Upper lobe of right lung (tissue), 1 donor: ENCODE data around the gene GSTA1. TPM values are rescaled to one million over a fixed set of nuclear protein-coding genes. Genes with fewer than 3 reads are reported as not detected.
"Not testable (repeated sequence)": the region's sequence is repeated elsewhere in the genome, so short reads cannot be mapped to it uniquely, and the experiment has no call there.

Experiments
- ATAC-seq: fragments of 200-7000 bp; cut with Tn5 transposase; one replicate; pipeline ENCODE4 v1.9.1; 2020; ENCODE audit warnings: mild to moderate bottlenecking, moderate library complexity
- DNase-seq: peaks from one replicate; pipeline ENCODE4 v3.0.0-alpha.2; 2020
- H3K27ac ChIP-seq: fragments of 200-600 bp; one replicate; pipeline ENCODE4 v1.8.0; 2022
- H3K27me3 ChIP-seq: fragments of 200-600 bp; one replicate; pipeline ENCODE4 v1.8.0; 2022; ENCODE audit warnings: mild to moderate bottlenecking
- H3K36me3 ChIP-seq: fragments of 200-600 bp; one replicate; pipeline ENCODE4 v1.8.0; 2022
- H3K4me1 ChIP-seq: fragments of 200-600 bp; one replicate; pipeline ENCODE4 v1.8.0; 2022
- H3K4me3 ChIP-seq: fragments of 200-600 bp; one replicate; pipeline ENCODE4 v1.8.0; 2022; ENCODE audit warnings: mild to moderate bottlenecking
- H3K9me3 ChIP-seq: fragments of 200-600 bp; one replicate; pipeline ENCODE4 v1.8.0; 2022
- CTCF ChIP-seq: fragments of 200-600 bp; IDR thresholded peaks from one replicate; pipeline ENCODE4 v1.8.0; 2022; ENCODE audit warnings: antibody characterized with exemption
- intact Hi-C: fragments of 100-400 bp; cut with DNase I; formaldehyde crosslinking; loops from one replicate; pipeline ENCODE4 v1.11.0; 2022
- total RNA-seq: library from RNA; stranded (reverse); fragmentation: NEBNext Ultra II Directional; extraction: Animal tissue kit (Norgen Biotek cat#: 25700); gene quantifications from one replicate; pipeline ENCODE4 v1.2.1, GENCODE V29; 2021
- donor health status: DM: no; HTN: yes; CAD: no; lungs with severe emphysema.

Gene GSTA1
- total RNA-seq, 1 donor from 2014 or later, result 1.9 TPM

DNA sequence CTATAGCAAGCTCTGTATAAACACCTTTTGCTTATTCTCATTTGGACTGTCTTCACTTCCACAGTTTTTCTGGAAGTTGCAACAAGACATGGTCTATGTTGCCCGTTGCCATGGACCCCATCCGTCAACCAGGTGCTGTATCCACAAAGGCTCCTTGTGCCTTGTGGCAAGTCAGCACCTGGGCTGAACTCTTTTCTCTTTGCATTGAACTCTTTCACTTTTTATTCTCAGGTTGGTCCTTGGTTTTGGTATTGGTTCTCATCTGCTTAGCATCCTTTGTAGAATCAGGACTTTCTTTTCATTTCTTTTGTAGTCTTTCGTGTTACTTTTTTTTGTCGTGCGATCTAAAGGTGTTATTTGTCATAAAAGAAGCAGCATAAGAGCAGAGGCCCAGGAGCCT is 5.0 kb upstream of the GSTA1 start:
- Histone ChIP-seq H3K36me3 (no peaks in the 10 kb centered on the region), H3K27me3 (no peaks in the 10 kb centered on the region), H3K27ac (no peak overlapping the region), H3K9me3 (no peaks in the 10 kb centered on the region), H3K4me1 (no peaks in the 10 kb centered on the region), H3K4me3 (no peak overlapping the region)
- TF ChIP-seq CTCF, result no peak
- DNase-seq, result no peak
- no peak for ATAC-seq
- intact Hi-C loops, result no loop called here

DNA sequence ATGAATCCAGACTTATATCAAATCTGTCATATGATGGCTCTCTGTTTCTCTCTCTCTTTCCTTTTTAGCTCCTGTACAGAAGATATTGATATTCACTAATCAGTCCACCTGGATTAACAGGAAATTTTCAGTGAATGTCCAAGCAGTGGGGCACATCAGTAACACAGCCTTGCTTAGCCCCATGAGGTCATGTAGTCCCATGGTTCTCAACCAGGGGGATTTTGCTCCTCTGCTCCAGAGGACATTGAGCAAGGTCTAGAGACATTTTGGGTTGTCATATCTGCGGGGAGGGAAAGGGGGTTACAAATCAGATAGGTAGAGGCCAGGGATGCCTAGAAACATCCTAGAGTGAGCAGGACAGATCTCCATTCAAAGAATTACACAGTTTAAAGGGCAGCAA is 810 bp downstream of the GSTA1 start:
- H3K4me3 ChIP-seq, result no peak overlapping the region
- H3K9me3 ChIP-seq, result no peaks in the 10 kb centered on the region
- H3K27me3 ChIP-seq, result no peaks in the 10 kb centered on the region
- no peaks in the 10 kb centered on the region for H3K36me3 ChIP-seq
- ATAC-seq (no peak), DNase-seq (no peak)
- H3K4me1 ChIP-seq, result no peaks in the 10 kb centered on the region
- intact Hi-C loops, result no loop called here
- H3K27ac ChIP-seq, result no peak overlapping the region
- no peak for TF ChIP-seq CTCF

DNA sequence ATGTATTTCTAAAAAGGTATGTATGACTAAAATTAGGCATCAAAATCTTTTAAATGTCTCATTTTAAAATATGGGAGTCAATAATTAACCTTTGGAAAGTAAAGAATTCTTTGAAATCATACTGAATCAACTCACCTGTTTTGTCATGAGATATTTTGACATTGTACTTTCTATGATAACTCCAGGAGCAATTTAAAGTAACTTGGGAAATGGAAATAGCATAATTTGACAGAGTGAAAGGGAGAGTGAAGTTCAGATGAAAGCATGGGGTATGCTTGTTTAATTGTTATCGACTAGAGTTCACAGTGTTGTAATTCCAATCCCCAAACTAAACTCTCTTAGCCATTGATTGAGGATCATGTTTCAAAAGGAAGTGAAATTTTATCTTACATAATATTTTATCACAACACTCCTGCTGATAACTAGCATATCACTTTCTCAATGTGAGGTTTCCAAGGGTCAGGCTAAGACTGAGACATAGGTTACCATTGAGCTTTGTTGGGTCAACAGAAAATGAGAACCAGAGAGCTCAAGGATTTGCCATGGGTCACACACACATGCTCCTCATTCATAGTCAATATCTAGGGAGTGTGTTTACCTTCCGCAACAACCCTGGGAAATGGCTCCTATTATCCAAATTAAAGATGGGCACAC is 2.3 kb downstream of the GSTA1 start:
- DNase-seq, result no peak
- no peak for TF ChIP-seq CTCF
- Histone ChIP-seq H3K4me1 (no peaks in the 10 kb centered on the region), H3K36me3 (no peaks in the 10 kb centered on the region), H3K9me3 (no peaks in the 10 kb centered on the region), H3K4me3 (no peak overlapping the region), H3K27ac (no peak overlapping the region), H3K27me3 (no peaks in the 10 kb centered on the region)
- intact Hi-C loops, result no loop called here
- ATAC-seq, result no peak

GRCh38 chr6:52799272-52799671 is 4.3 kb downstream of the GSTA1 start:
- H3K27me3 ChIP-seq, H3K36me3 ChIP-seq, H3K27ac ChIP-seq, intact Hi-C loops, H3K4me3 ChIP-seq, H3K4me1 ChIP-seq, ATAC-seq, H3K9me3 ChIP-seq, DNase-seq: not testable (repeated sequence)

DNA sequence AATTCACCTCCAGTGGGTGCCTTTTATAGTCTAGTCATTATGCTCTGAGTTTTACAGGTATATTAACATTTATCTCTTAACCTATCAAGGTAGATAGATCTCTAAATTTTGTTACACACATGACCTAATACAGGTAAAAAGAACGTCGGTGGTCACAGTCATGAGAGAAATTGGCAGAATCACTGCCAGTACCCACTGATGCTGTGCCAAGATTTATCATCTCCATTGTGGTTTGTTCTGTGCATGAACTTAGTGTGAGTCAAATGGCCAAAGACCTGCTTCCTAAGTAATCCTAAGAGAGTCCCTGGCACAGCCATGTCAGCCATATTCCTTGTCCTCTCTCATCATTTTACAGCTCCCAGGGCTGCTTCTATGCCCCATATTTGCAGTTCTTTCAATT is 9.2 kb downstream of the GSTA1 start:
- H3K27me3 ChIP-seq, H3K4me3 ChIP-seq, H3K36me3 ChIP-seq, H3K9me3 ChIP-seq, H3K27ac ChIP-seq, DNase-seq, H3K4me1 ChIP-seq, ATAC-seq, intact Hi-C loops: not testable (repeated sequence)

GRCh38 chr6:52790861-52791260 is 12.8 kb downstream of the GSTA1 start:
- Histone ChIP-seq H3K4me3 (no peak overlapping the region), H3K27ac (no peak overlapping the region), H3K9me3 (no peaks in the 10 kb centered on the region), H3K36me3 (no peaks in the 10 kb centered on the region), H3K27me3 (no peaks in the 10 kb centered on the region), H3K4me1 (no peaks in the 10 kb centered on the region)
- ATAC-seq (no peak), DNase-seq (no peak)
- intact Hi-C loops, result no loop called here
- TF ChIP-seq CTCF, result no peak

GRCh38 chr6:52789658-52790057 is 14.0 kb downstream of the GSTA1 start:
- H3K27ac ChIP-seq, H3K4me1 ChIP-seq, intact Hi-C loops, H3K9me3 ChIP-seq, H3K4me3 ChIP-seq, ATAC-seq, H3K36me3 ChIP-seq, H3K27me3 ChIP-seq, DNase-seq: not testable (repeated sequence)
